ENCODE measurements around the gene DAGLA.

GRCh38 chr11:61670626-61671025 lies 9.6 kb upstream of the DAGLA start:
- TF ChIP-seq CTCF (IDR thresholded peaks at IDR 0.05) (no peak), POLR2A (IDR thresholded peaks at IDR 0.05) (no peak)
